HPDE6-E6E7 (cell line): ENCODE measurements around the gene CACNG7.

Experiments
- DNase-seq: peaks from one replicate; pipeline ENCODE4 v3.0.0; 2011; ENCODE audit warnings: missing footprints; ENCODE audit errors: extremely low spot score

CACNG7 gene

GRCh38 chr19:53957448-53958167, 48.5 kb downstream of the CACNG7 start:
- no peak for DNase-seq

DNA sequence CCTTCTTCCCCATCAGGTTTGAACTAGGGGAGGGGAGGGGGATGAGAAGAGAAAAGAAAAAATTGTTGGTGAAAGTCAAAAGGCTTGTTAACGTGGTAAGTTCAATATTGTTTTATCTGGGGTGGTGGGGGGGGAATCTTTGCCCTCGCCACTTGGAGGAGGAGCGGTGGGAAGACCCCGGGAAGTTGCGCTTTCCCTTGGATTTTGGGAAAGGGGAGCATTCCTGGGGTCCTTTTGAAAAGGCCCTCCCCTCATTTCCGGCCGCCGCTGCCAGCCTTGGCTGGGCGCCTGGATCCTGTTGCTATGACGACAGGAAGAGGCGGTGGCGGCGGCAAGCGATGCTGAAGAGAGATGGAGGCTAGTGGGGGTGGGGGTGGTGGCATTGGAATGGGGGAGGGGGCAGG, 49.1 kb downstream of the CACNG7 start:
- no peak for DNase-seq

DNA sequence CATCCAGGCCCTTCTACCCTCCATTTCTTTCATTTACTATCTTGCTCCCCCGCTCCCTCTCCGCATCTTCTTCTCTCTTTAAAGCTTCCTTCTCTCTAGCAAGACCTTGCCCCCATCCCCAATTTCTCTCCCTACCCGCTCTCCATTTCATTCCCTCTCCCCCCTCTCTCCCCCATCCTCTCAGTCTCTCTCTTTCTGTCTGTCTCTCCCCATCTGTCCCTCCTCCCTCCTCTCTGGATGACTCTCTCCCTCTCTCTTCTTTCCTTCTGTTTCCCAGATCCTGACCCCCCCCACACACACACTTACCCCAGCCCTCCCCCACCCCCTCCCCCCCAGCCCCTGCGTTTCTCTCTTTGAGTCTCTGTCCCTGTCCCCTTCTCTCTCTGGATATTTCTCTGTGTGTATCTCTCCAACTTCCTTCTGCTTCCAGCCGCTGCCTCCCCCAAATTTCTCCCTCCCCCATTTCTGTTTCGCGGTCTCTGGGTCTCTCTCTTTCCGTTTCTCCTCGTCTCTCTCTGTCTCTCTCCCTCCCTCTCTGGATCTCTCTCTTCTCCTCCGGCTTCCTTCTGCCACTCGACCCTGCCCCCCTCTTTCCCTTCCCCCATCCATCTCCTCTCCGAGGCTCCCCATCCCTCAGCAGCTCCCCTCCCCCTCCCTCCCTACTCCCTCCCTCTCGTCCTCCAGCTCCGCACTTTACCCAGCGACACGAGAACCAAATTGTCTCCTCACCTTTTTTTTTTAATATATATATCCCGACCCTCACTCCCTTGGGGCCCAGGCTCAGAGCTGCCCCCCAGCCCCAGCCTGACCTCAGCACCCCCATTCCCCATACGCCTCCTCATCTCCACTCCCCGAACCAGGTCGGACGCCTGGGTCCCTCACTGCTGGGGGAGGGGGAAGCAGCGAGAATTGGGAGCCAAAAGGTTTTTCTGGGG, 50.0 kb downstream of the CACNG7 start:
- DNase-seq = no peak

- DNase-seq = no peak
Measured at GRCh38 chr19:53960187-53960586, 51.1 kb downstream of the CACNG7 start.

GRCh38 chr19:53960886-53961285, 51.8 kb downstream of the CACNG7 start:
- no peak for DNase-seq

- DNase-seq = no peak
Measured at GRCh38 chr19:53961523-53962356, 52.7 kb downstream of the CACNG7 start.

GRCh38 chr19:53962887-53963431, 53.9 kb downstream of the CACNG7 start, which contains the start of gene CACNG8:
TSS of gene CACNG8 (plus strand) at chr19:53962937.
- DNase-seq = no peak

GRCh38 chr19:53965091-53965490, 56.0 kb downstream of the CACNG7 start:
- no peak for DNase-seq

DNA sequence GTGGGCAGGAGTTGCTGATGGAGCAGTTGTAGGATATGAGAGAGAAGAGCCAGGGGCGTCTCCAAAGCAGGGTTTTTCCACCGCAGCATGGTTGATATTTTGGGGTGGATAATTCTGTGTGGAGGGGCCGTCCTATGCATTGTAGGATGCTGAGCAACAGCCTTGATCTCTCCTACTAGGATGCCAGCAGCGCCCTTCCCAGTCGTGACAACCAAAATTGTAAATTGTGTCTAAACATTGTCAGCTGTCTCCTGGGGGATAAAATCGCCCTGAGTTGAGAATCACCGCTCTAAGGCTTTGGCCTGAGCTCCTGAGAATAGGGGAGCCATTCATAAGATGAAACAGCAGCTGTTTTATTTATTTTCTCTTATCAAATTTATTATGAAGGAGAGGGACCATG, 57.9 kb downstream of the CACNG7 start:
- DNase-seq = no peak

DNA sequence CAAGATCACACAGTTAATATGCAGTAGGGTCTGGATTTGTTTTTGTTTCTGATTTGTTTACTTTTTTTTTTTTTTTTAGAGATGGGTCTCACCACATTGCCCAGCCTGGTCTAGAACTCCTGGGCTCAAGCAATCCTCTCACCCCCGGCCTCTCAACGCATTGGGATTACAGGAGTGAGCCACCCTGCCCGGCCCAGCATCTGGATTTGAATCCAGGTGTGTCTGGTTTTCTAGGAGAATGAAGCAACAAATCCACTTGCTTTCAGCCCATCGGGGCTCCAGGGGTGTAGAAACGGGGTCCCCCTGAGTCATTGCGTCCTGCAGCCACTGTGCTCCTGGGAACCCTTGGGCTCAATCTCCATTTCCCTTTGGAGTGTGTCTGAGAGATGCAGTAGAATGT, 60.3 kb downstream of the CACNG7 start:
- no peak for DNase-seq

DNA sequence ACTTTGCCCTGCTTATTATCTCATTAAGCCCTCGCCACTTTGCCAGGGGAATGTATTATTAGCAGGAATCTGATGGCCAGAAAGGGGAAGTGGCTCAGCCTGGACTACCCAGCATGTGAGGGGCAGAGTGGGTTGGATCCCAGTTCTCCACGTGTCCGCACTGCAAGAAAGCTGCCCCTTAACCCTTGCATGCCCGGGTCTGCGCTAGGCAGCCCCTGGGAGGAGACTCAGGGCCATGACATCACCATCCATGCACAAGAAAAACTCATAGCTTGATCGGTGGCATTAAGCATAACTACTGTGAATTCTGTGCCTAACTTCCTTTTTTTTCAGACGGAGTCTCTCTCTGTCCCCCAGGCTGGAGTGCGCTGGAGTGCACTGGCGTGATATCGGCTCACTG, 62.6 kb downstream of the CACNG7 start:
- DNase-seq = no peak

- DNase-seq = peak; percentile 62
Measured at GRCh38 chr19:53977429-53977990, 68.4 kb downstream of the CACNG7 start.

GRCh38 chr19:53977991-53978731, 69.1 kb downstream of the CACNG7 start:
- DNase-seq = peak; percentile 65

GRCh38 chr19:53978975-53979801, 70.1 kb downstream of the CACNG7 start:
- DNase-seq = no peak

DNA sequence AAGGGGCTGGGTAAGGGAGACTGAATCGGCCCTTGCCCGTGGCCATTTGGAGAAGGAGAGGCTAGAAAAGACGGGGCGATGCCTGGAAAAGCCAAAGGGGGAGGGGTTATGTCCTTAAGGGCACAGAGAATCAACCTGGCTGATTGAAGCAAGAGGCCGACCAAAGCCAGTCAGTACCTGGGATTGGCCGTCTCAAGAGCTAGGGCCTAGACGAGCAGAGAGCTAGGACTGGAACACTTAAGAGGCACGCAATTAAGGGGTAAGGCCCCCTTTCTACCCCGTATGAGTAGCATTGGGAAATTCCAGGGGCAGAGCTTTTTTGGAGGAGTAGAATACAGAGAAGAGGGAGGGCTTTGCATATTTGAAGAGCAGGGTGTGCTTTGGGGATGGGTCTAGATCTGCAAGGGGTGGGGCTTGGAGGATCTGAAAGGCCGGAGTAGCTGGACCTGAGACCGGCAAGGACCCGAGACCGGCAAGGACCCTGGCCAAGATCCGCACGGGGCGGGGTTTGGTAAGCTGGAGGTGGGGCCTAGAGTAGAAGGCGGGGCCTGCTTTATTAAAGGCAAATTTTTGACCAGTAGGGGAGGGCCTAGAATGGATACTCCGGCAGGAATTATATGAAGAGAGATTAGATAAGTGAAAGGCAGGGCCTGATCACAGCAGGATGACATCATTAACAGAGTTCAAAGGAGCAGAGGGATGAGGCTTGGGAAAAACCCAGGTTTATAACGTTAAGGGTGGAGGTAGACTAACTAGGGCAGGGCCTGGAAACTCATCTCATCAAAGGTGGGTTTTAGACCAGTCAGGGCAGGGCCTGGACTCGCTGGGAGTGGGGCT, 71.7 kb downstream of the CACNG7 start:
- no peak for DNase-seq

DNA sequence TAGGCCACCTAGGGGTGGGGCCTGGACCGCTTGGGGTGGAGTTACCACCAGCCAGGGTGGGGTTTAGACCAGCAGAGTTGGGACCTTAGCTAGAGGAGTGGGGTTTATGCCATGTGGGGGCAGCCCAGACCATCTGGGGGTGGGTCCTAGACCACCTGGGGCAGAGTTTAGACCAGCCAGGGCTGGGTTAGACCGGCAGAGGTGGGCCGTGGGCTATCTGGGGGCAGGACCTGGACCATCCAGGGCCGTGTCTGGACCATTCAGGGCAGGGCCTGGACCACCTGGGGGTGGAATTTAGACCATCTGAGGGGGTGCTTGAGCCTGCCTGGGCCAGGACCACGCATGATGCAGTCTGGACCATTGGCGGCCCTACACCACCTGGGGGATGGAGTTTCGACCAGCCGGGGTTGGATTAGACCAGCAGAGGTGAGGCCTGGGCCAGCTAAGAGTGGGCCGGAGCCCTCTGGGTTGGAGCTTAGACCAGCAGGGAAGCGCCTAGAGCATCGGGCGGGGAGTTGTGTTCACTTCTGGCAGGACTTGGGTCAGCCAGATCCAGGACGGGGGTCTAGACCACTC, 72.4 kb downstream of the CACNG7 start:
- no peak for DNase-seq

DNA sequence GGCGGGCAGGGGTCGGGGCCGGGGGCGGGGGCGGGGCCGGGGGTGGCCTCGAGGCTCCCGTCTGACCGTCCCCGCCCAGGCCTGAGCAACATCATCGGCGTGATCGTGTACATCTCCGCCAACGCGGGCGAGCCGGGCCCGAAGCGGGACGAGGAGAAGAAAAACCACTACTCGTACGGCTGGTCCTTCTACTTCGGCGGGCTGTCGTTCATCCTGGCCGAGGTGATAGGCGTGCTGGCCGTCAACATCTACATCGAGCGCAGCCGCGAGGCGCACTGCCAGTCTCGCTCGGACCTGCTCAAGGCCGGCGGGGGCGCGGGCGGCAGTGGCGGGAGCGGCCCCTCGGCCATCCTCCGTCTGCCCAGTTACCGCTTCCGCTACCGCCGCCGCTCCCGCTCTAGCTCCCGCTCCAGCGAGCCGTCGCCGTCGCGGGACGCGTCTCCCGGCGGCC, 72.9 kb downstream of the CACNG7 start:
- DNase-seq = no peak

GRCh38 chr19:53982611-53983010, 73.5 kb downstream of the CACNG7 start:
- DNase-seq = no peak
